GM12878 (cell line): ENCODE results near the gene MAPRE3. TPM values are rescaled to one million over a fixed set of nuclear protein-coding genes. Genes with fewer than 3 reads are reported as not detected.

Experiments used
- ATAC-seq: fragments of 200-7000 bp; cut with Tn5 transposase; 3 replicates; pipeline ENCODE4 v1.9.1; 2020; ENCODE audit warnings: mild to moderate bottlenecking, moderate library complexity
- BruUV-seq: library from RNA; stranded (reverse); fragments of 400-500 nt; replicated peaks from 2 replicates; lab custom pipeline; 2021; lab: Mats Ljungman, UMichigan
- CTCF ChIA-PET: fragments of 300-600 bp; sonication (Branson Sonifier 250); formaldehyde crosslinking; extraction: SDS; loops from one replicate; lab custom pipeline; 2021; ENCODE audit warnings: inconsistent platforms; lab: Yijun Ruan, JAX
- POLR2A ChIA-PET: fragments of 350-600 bp; formaldehyde crosslinking; extraction: SDS; loops from one replicate; lab custom pipeline; 2021; ENCODE audit warnings: inconsistent platforms; lab: Charles Lee
- RAD21 ChIA-PET: fragments of 300-600 bp; sonication (Branson Sonifier 250); formaldehyde crosslinking; loops from one replicate; lab custom pipeline; 2023; ENCODE audit warnings: antibody characterized with exemption; ENCODE audit not compliant: unreplicated experiment; lab: Charles Lee
- SMC1A ChIA-PET: fragments of 300-600 bp; sonication (Branson Sonifier 250); formaldehyde crosslinking; loops from one replicate; lab custom pipeline; 2023; ENCODE audit not compliant: unreplicated experiment, uncharacterized antibody; lab: Charles Lee
- DNase-seq: peaks from one replicate; pipeline ENCODE4 v3.0.0-alpha.2; 2011; ENCODE audit warnings: low read depth, low spot score
- FAIRE-seq: peaks from 3 replicates; lab custom pipeline; 2011; peaks lifted over from hg19 to GRCh38; lab: Jason Lieb, UNC
- H2AFZ ChIP-seq: 2 replicates; pipeline ENCODE4 v1.6.0; 2011; ENCODE audit warnings: low read depth, low read length, control low read depth; ENCODE audit not compliant: control insufficient read depth
- H3K27ac ChIP-seq: 2 replicates; pipeline ENCODE4 v1.5.1; 2011; ENCODE audit warnings: control low read depth; ENCODE audit not compliant: control insufficient read depth, insufficient read depth
- H3K27me3 ChIP-seq, 2 experiments: replicated peaks in 1 of 2; 2 replicates each; pipeline versions ENCODE4 v1.6.0 to v1.6.1; 2011; ENCODE audit warnings: low read length in 1 of 2; ENCODE audit not compliant: control insufficient read depth in 2 of 2, insufficient read depth in 2 of 2
- H3K36me3 ChIP-seq, 2 experiments: 2 replicates each; pipeline ENCODE4 v1.5.1; 2011; ENCODE audit warnings: low read length in 1 of 2; ENCODE audit not compliant: control insufficient read depth in 2 of 2, insufficient read depth in 2 of 2
- H3K4me1 ChIP-seq: 2 replicates; pipeline ENCODE4 v1.6.1; 2011; ENCODE audit warnings: mild to moderate bottlenecking, low read length, moderate library complexity, mixed read lengths; ENCODE audit not compliant: control insufficient read depth, insufficient read depth
- H3K4me2 ChIP-seq: 2 replicates; pipeline ENCODE4 v1.6.0; 2011; ENCODE audit warnings: control low read depth; ENCODE audit not compliant: control insufficient read depth, insufficient read depth
- H3K4me3 ChIP-seq: fragments of 200-600 bp; sonication (generic); 2 replicates; pipeline ENCODE4 v1.5.1; 2016
- H3K79me2 ChIP-seq: 2 replicates; pipeline ENCODE4 v1.6.0; 2011; ENCODE audit warnings: low read length; ENCODE audit not compliant: control insufficient read depth, insufficient read depth
- H3K9ac ChIP-seq: 2 replicates; pipeline ENCODE4 v1.8.0; 2011; ENCODE audit warnings: low read length, control low read depth, mixed read lengths; ENCODE audit not compliant: control insufficient read depth, insufficient read depth
- H3K9me3 ChIP-seq: replicated peaks from 3 replicates; pipeline ENCODE4 v1.5.1; 2011; ENCODE audit warnings: mild to moderate bottlenecking, low read length; ENCODE audit not compliant: control insufficient read depth, insufficient read depth
- H4K20me1 ChIP-seq: 2 replicates; pipeline ENCODE4 v1.6.0; 2011; ENCODE audit not compliant: control insufficient read depth, insufficient read depth
- EED ChIP-seq: sonication (generic); IDR thresholded peaks from 2 replicates; pipeline ENCODE4 v1.6.1; 2016; ENCODE audit warnings: antibody characterized with exemption, low read depth
- EZH2 ChIP-seq: IDR thresholded peaks from 2 replicates; pipeline ENCODE4 v1.6.1; 2012; ENCODE audit warnings: low read depth, mild to moderate bottlenecking, control low read depth, inconsistent platforms, low read length, borderline replicate concordance; ENCODE audit not compliant: control insufficient read depth
- TCF12 ChIP-seq: IDR thresholded peaks from 2 replicates; pipeline ENCODE4 v1.6.1; 2011; ENCODE audit warnings: low read depth, mild to moderate bottlenecking, low read length
- ZNF274 ChIP-seq: IDR thresholded peaks from one replicate; pipeline ENCODE4 v1.8.0; 2011; ENCODE audit not compliant: insufficient read length, insufficient read depth
- WGBS: methylation state at CpG from one replicate; pipeline ENCODE4 v1.1.6; 2016; ENCODE audit warnings: low lambda C conversion rate; ENCODE audit not compliant: insufficient replicate concordance, insufficient coverage; ENCODE audit errors: missing lambda C conversion rate; 5-methylcytosine and 5-hydroxymethylcytosine counted together
- in situ Hi-C: fragments of 300-500 bp; cut with MboI; formaldehyde crosslinking; loops from 9 replicates; pipeline ENCODE4 v1.14.3; 2018; ENCODE audit warnings: mixed read lengths
- intact Hi-C: fragments of 100-400 bp; cut with micrococcal nuclease; formaldehyde crosslinking; loops from one replicate; pipeline ENCODE4 v1.14.2; 2022; ENCODE audit not compliant: unreplicated experiment
- polyA plus RNA-seq, 11 experiments: library from polyadenylated mRNA; depleted of rRNA in 4 of 11; unstranded in 6 of 11; stranded (reverse) in 5 of 11; fragments of >200 nt; fragmentation: Nextera tagmentation in 4 of 11; fragmentation: Illumina TruSeq in 1 of 11; extraction: Ambion mirVana in 4 of 11; extraction: Trizol in 1 of 11; gene quantifications; 1 replicate in 1 of 11; 2 replicates in 10 of 11; pipeline versions ENCODE4 v1.2.1 to v1.2.3, GENCODE V29; 2011 to 2016; ENCODE audit warnings: inconsistent platforms in 2 of 11, missing spikeins in 2 of 11, low read depth in 1 of 11
- total RNA-seq, 4 experiments: library from RNA; depleted of rRNA in 3 of 4; stranded (reverse); fragments of >200 nt in 3 of 4; fragmentation: Illumina TruSeq in 1 of 4; extraction: Trizol in 1 of 4; gene quantifications; 2 replicates each; pipeline versions ENCODE4 v1.2.1 to v1.2.3, GENCODE V29; 2013 to 2021

MAPRE3 gene
- total and polyA plus RNA-seq, 10 of the 15 experiments (the other 5 are each of a cell fraction or from before 2014, with no cell fraction given) = 0.03 to 1.3 (median 0.73) TPM; not detected in 1

- no peak for ATAC-seq
- Histone ChIP-seq H3K4me3 (no peak overlapping the region), H3K79me2 (peaks cover 27% of the 10 kb centered on the region), H4K20me1 (no peaks in the 10 kb centered on the region), H3K36me3 (peaks cover 0 to 5% of the 10 kb centered on the region in 2 experiments; a peak in 2 of 4 replicates), H2AFZ (peak overlapping the region; percentile 48)
- intact Hi-C loops = no loop called here
- TF ChIP-seq TCF12 (no peak), ZNF274 (no peak), EED (peak; percentile 57; the same call in 1 of the 2 replicates), EZH2 (no peak)
- TF ChIP-seq, all 136 proteins: peak for 1
- H3K9ac ChIP-seq = peak overlapping the region; percentile 26; the same call in 1 of the 2 replicates
- WGBS = 59% methylated on average over 2 of the region's 2 CpGs
- BruUV-seq = no TSS peak
- H3K4me2 ChIP-seq = peak overlapping the region; percentile 49
- DNase-seq (no peak), FAIRE-seq (no peak)
- H3K27ac ChIP-seq = peak overlapping the region; percentile 83
- no peaks in the 10 kb centered on the region for H3K9me3 ChIP-seq
- in situ Hi-C loops = no loop called here
- peaks cover 42% of the 10 kb centered on the region for H3K4me1 ChIP-seq
- POLR2A ChIA-PET = interaction anchor here (0.9 to 12.2 kb wide), 6 partner anchors 9 to 43 kb away, joined by 3 to 139 read pairs (median 12); partner anchors contain the start of genes AGBL5 and TMEM214
- RAD21 ChIA-PET = interaction anchor here (1.4 to 2.8 kb wide), 3 partner anchors 8 to 23 kb away, joined by 3 to 22 read pairs (median 8); partner anchors contain the start of genes AGBL5 and KHK
- H3K27me3 ChIP-seq = no peaks in the 10 kb centered on the region
- SMC1A ChIA-PET = interaction anchor here (0.8 to 5.4 kb wide), 6 partner anchors 11 to 40 kb away, joined by 3 to 33 read pairs (median 4); partner anchors contain the start of genes AGBL5 and TMEM214
- CTCF ChIA-PET = interaction anchor here (1.5 to 4.0 kb wide), 5 partner anchors 8 to 229 kb away, joined by 4 to 36 read pairs (median 12); partner anchors contain the start of genes AGBL5 and KHK
Measured at GRCh38 chr2:27073782-27074181, 103.3 kb downstream of the MAPRE3 start.
